NCI-H526 treated with DMSO at 0.1 percent for 48 hours (cell line): ENCODE measurements around the gene SSH2.

Experiments used
- DNase-seq: peaks from one replicate; lab custom pipeline; 2025; lab: John Stamatoyannopoulos, UW

Gene SSH2

GRCh38 chr17:29588562-29589411 lies 341.2 kb downstream of the SSH2 start:
- DNase-seq, result peak; percentile 58

- no peak for DNase-seq
These were observed 341.9 kb downstream of the SSH2 start for GRCh38 chr17:29588017-29588561.

- DNase-seq, result no peak
These were observed 342.4 kb downstream of the SSH2 start for GRCh38 chr17:29587591-29587990.

- DNase-seq, result no peak
These were observed 343.2 kb downstream of the SSH2 start for GRCh38 chr17:29586676-29587469.

GRCh38 chr17:29585080-29585751 lies 344.8 kb downstream of the SSH2 start:
- DNase-seq, result no peak

- no peak for DNase-seq
These were observed 345.5 kb downstream of the SSH2 start for GRCh38 chr17:29584452-29585079.

- no peak for DNase-seq
These were observed 346.4 kb downstream of the SSH2 start for GRCh38 chr17:29583324-29584248.

- DNase-seq, result no peak
These were observed 347.3 kb downstream of the SSH2 start for GRCh38 chr17:29582772-29583171.

GRCh38 chr17:29582254-29582765 lies 347.7 kb downstream of the SSH2 start:
- DNase-seq, result no peak

GRCh38 chr17:29581583-29582253 lies 348.3 kb downstream of the SSH2 start:
- no peak for DNase-seq

- DNase-seq, result peak; percentile 67
These were observed 349.9 kb downstream of the SSH2 start for GRCh38 chr17:29579866-29580771.

- DNase-seq, result no peak
These were observed 351.2 kb downstream of the SSH2 start for GRCh38 chr17:29578626-29579485.

- DNase-seq, result no peak
These were observed 352.4 kb downstream of the SSH2 start for GRCh38 chr17:29577385-29578211.

- DNase-seq, result no peak
These were observed 353.0 kb downstream of the SSH2 start for GRCh38 chr17:29577001-29577370.

- no peak for DNase-seq
These were observed 353.6 kb downstream of the SSH2 start for GRCh38 chr17:29576214-29577000.
